Activated CD8-positive, alpha-beta memory T cell treated with anti-CD3 and anti-CD28 coated beads, Interleukin-2, amount 10 ng/mL, durations not matched to agents 7 days and 5 days (primary cell): ENCODE measurements around the gene ZNF747. TPM values are rescaled to one million over a fixed set of nuclear protein-coding genes. Genes with fewer than 3 reads are reported as not detected.
"Not testable (repeated sequence)": the region's sequence is repeated elsewhere in the genome, so short reads cannot be mapped to it uniquely, and the experiment has no call there.

Experiments
- ATAC-seq: fragments of 150-1000 bp; cut with Tn5 transposase; one replicate; pipeline ENCODE4 v1.10.0; 2021; ENCODE audit warnings: moderate library complexity
- CTCF ChIA-PET: fragments of 350-600 bp; sonication (Branson Sonifier 250); formaldehyde crosslinking; loops from one replicate; lab custom pipeline; 2021; ENCODE audit warnings: antibody characterized with exemption; lab: Charles Lee
- DNase-seq: peaks from one replicate; pipeline ENCODE4 v3.0.0-alpha.2; 2020
- H3K27ac Mint-ChIP-seq: one replicate; pipeline ENCODE4 v1.8.0; 2021; ENCODE audit warnings: mild to moderate bottlenecking, mixed read lengths
- H3K27me3 Mint-ChIP-seq: one replicate; pipeline ENCODE4 v1.8.0; 2021; ENCODE audit warnings: mixed read lengths
- H3K36me3 Mint-ChIP-seq: one replicate; pipeline ENCODE4 v1.8.0; 2021; ENCODE audit warnings: mild to moderate bottlenecking, mixed read lengths
- H3K4me1 Mint-ChIP-seq: one replicate; pipeline ENCODE4 v1.8.0; 2021; ENCODE audit warnings: mixed read lengths
- H3K4me3 Mint-ChIP-seq: one replicate; pipeline ENCODE4 v1.8.0; 2021; ENCODE audit warnings: mild to moderate bottlenecking, moderate library complexity, mixed read lengths
- H3K9me3 Mint-ChIP-seq: one replicate; pipeline ENCODE4 v1.8.0; 2022; ENCODE audit warnings: low read depth, mixed read lengths
- total RNA-seq, 2 experiments: library from RNA; stranded (reverse); gene quantifications; one replicate each; pipeline ENCODE4 v1.2.3, GENCODE V29; 2021

ZNF747 gene
- total RNA-seq, 2 experiments from 2014 or later, result 11.3 to 13.2 TPM

GRCh38 chr16:30554557-30555314 is 20.1 kb upstream of the ZNF747 start:
- peaks cover 55% of the 10 kb centered on the region for H3K4me1 Mint-ChIP-seq
- H3K27ac Mint-ChIP-seq, result no peak overlapping the region
- H3K27me3 Mint-ChIP-seq, result no peaks in the 10 kb centered on the region
- no peak for DNase-seq
- ATAC-seq, result no peak
- CTCF ChIA-PET, result interaction anchor here (1.4 to 3.6 kb wide), 2 partner anchors 20 to 125 kb away, joined by 3 to 14 read pairs; partner anchors contain the start of genes DCTPP1 and ZNF747
- peaks cover 19% of the 10 kb centered on the region for H3K36me3 Mint-ChIP-seq
- no peak overlapping the region for H3K4me3 Mint-ChIP-seq
- H3K9me3 Mint-ChIP-seq, result no peaks in the 10 kb centered on the region

- peaks cover 50% of the 10 kb centered on the region for H3K4me1 Mint-ChIP-seq
- no peaks in the 10 kb centered on the region for H3K27me3 Mint-ChIP-seq
- no peak for ATAC-seq
- CTCF ChIA-PET, result interaction anchor here (3.6 kb wide), 1 partner anchor 18 kb away, joined by 14 read pairs; the partner anchor contains the start of gene ZNF747
- peak overlapping the region; percentile 88 for H3K27ac Mint-ChIP-seq
- DNase-seq, result no peak
- peaks cover 19% of the 10 kb centered on the region for H3K36me3 Mint-ChIP-seq
- H3K4me3 Mint-ChIP-seq, result no peak overlapping the region
- no peaks in the 10 kb centered on the region for H3K9me3 Mint-ChIP-seq
These were observed 18.8 kb upstream of the ZNF747 start for GRCh38 chr16:30553393-30553899.

- H3K4me3 Mint-ChIP-seq, result no peak overlapping the region
- H3K4me1 Mint-ChIP-seq, result peaks cover 50% of the 10 kb centered on the region
- H3K9me3 Mint-ChIP-seq, result no peaks in the 10 kb centered on the region
- H3K27me3 Mint-ChIP-seq, result no peaks in the 10 kb centered on the region
- CTCF ChIA-PET, result interaction anchor here (1.0 to 3.6 kb wide), 3 partner anchors 13 to 19 kb away, joined by 3 to 14 read pairs (median 6); partner anchors contain the start of gene ZNF747
- DNase-seq (no peak), ATAC-seq (no peak)
- peaks cover 19% of the 10 kb centered on the region for H3K36me3 Mint-ChIP-seq
- H3K27ac Mint-ChIP-seq, result peak overlapping the region; percentile 88
These were observed 18.3 kb upstream of the ZNF747 start for GRCh38 chr16:30552956-30553355.

GRCh38 chr16:30551781-30552180 is 17.1 kb upstream of the ZNF747 start:
- peaks cover 50% of the 10 kb centered on the region for H3K4me1 Mint-ChIP-seq
- ATAC-seq (peak; percentile 86), DNase-seq (peak; percentile 72)
- no peaks in the 10 kb centered on the region for H3K9me3 Mint-ChIP-seq
- CTCF ChIA-PET, result interaction anchor here (0.9 to 1.7 kb wide), 8 partner anchors 16 to 141 kb away, joined by 3 to 8 read pairs (median 4); partner anchors contain the start of genes DCTPP1 and ZNF747
- no peaks in the 10 kb centered on the region for H3K27me3 Mint-ChIP-seq
- peaks cover 19% of the 10 kb centered on the region for H3K36me3 Mint-ChIP-seq
- no peak overlapping the region for H3K4me3 Mint-ChIP-seq
- peak overlapping the region; percentile 88 for H3K27ac Mint-ChIP-seq

GRCh38 chr16:30548416-30549253 is 14.0 kb upstream of the ZNF747 start:
- Mint-ChIP-seq H3K27ac (no peak overlapping the region), H3K9me3 (no peaks in the 10 kb centered on the region), H3K27me3 (no peaks in the 10 kb centered on the region), H3K36me3 (peaks cover 4% of the 10 kb centered on the region), H3K4me1 (peaks cover 36% of the 10 kb centered on the region), H3K4me3 (no peak overlapping the region)
- CTCF ChIA-PET, result interaction anchor here (3.2 kb wide), 1 partner anchor 13 kb away, joined by 15 read pairs; the partner anchor contains the start of gene ZNF747
- DNase-seq, result no peak
- ATAC-seq, result no peak

GRCh38 chr16:30546115-30546514 is 11.5 kb upstream of the ZNF747 start:
- Mint-ChIP-seq H3K27me3 (no peaks in the 10 kb centered on the region), H3K9me3 (no peaks in the 10 kb centered on the region), H3K4me1 (peaks cover 12% of the 10 kb centered on the region), H3K27ac (no peak overlapping the region), H3K36me3 (no peaks in the 10 kb centered on the region), H3K4me3 (no peak overlapping the region)
- CTCF ChIA-PET, result no interaction called here
- ATAC-seq (no peak), DNase-seq (no peak)

GRCh38 chr16:30543067-30543466 is 8.4 kb upstream of the ZNF747 start:
- H3K4me1 Mint-ChIP-seq, result peaks cover 3% of the 10 kb centered on the region
- H3K27ac Mint-ChIP-seq, result no peak overlapping the region
- DNase-seq (no peak), ATAC-seq (no peak)
- CTCF ChIA-PET, result interaction anchor here (1.8 kb wide), 1 partner anchor 15 kb away, joined by 3 read pairs; the partner anchor contains the start of gene ZNF764
- H3K27me3 Mint-ChIP-seq, result no peaks in the 10 kb centered on the region
- H3K9me3 Mint-ChIP-seq, result no peaks in the 10 kb centered on the region
- no peak overlapping the region for H3K4me3 Mint-ChIP-seq
- H3K36me3 Mint-ChIP-seq, result no peaks in the 10 kb centered on the region

- Mint-ChIP-seq H3K27ac (no peak overlapping the region), H3K4me3 (no peak overlapping the region), H3K27me3 (no peaks in the 10 kb centered on the region), H3K36me3 (peaks cover 9% of the 10 kb centered on the region), H3K9me3 (no peaks in the 10 kb centered on the region), H3K4me1 (peaks cover 12% of the 10 kb centered on the region)
- ATAC-seq, result no peak
- DNase-seq, result no peak
- CTCF ChIA-PET, result no interaction called here
These were observed 7.1 kb upstream of the ZNF747 start for GRCh38 chr16:30541502-30542329.

GRCh38 chr16:30540916-30541464 is 6.3 kb upstream of the ZNF747 start:
- DNase-seq, H3K27ac Mint-ChIP-seq, CTCF ChIA-PET, H3K4me3 Mint-ChIP-seq, H3K9me3 Mint-ChIP-seq, H3K27me3 Mint-ChIP-seq, ATAC-seq: not testable (repeated sequence)
- Mint-ChIP-seq H3K4me1 (peaks cover 19% of the 10 kb centered on the region), H3K36me3 (peaks cover 12% of the 10 kb centered on the region)

- CTCF ChIA-PET, ATAC-seq, H3K9me3 Mint-ChIP-seq, H3K27ac Mint-ChIP-seq, H3K27me3 Mint-ChIP-seq, DNase-seq, H3K4me3 Mint-ChIP-seq: not testable (repeated sequence)
- Mint-ChIP-seq H3K36me3 (peaks cover 12% of the 10 kb centered on the region), H3K4me1 (peaks cover 24% of the 10 kb centered on the region)
These were observed 5.4 kb upstream of the ZNF747 start for GRCh38 chr16:30539986-30540526.

GRCh38 chr16:30539000-30539964 is 4.6 kb upstream of the ZNF747 start:
- Mint-ChIP-seq H3K27me3 (no peaks in the 10 kb centered on the region), H3K4me3 (no peak overlapping the region), H3K36me3 (peaks cover 12% of the 10 kb centered on the region), H3K27ac (no peak overlapping the region), H3K4me1 (peaks cover 24% of the 10 kb centered on the region), H3K9me3 (no peaks in the 10 kb centered on the region)
- ATAC-seq, result no peak
- CTCF ChIA-PET, result no interaction called here
- no peak for DNase-seq
